GDM1 (cell line): ENCODE data around the gene PIP5K1C.
"Not testable (repeated sequence)": the region's sequence is repeated elsewhere in the genome, so short reads cannot be mapped to it uniquely, and the experiment has no call there.

Experiments
- DNase-seq: peaks from one replicate; lab custom pipeline; 2025; lab: John Stamatoyannopoulos, UW

Gene PIP5K1C

GRCh38 chr19:3660493-3661219 is 39.6 kb downstream of the PIP5K1C start:
- no peak for DNase-seq

- DNase-seq = no peak
Observed at GRCh38 chr19:3659746-3660112, 40.5 kb downstream of the PIP5K1C start.

- no peak for DNase-seq
Observed at GRCh38 chr19:3658870-3659745, 41.2 kb downstream of the PIP5K1C start.

- no peak for DNase-seq
Observed at GRCh38 chr19:3658004-3658869, 42.0 kb downstream of the PIP5K1C start.

- no peak for DNase-seq
Observed at GRCh38 chr19:3657395-3657769, 42.9 kb downstream of the PIP5K1C start.

- DNase-seq = no peak
Observed at GRCh38 chr19:3656747-3657394, 43.4 kb downstream of the PIP5K1C start.

GRCh38 chr19:3656073-3656746 is 44.1 kb downstream of the PIP5K1C start:
- DNase-seq = no peak

- no peak for DNase-seq
Observed at GRCh38 chr19:3655402-3656072, 44.7 kb downstream of the PIP5K1C start.

GRCh38 chr19:3653865-3654513 is 46.3 kb downstream of the PIP5K1C start:
- no peak for DNase-seq

- no peak for DNase-seq
Observed at GRCh38 chr19:3653081-3653795, 47.0 kb downstream of the PIP5K1C start.

GRCh38 chr19:3652422-3652821 is 47.8 kb downstream of the PIP5K1C start:
- DNase-seq = no peak

- no peak for DNase-seq
Observed at GRCh38 chr19:3651684-3652083, 48.6 kb downstream of the PIP5K1C start.

GRCh38 chr19:3649888-3650287 is 50.4 kb downstream of the PIP5K1C start:
- no peak for DNase-seq

GRCh38 chr19:3648037-3648905 is 52.0 kb downstream of the PIP5K1C start:
- no peak for DNase-seq

GRCh38 chr19:3647102-3647501 is 53.2 kb downstream of the PIP5K1C start:
- DNase-seq = not testable (repeated sequence)

GRCh38 chr19:3646336-3647092 is 53.8 kb downstream of the PIP5K1C start:
- no peak for DNase-seq

- DNase-seq = no peak
Observed at GRCh38 chr19:3645726-3646125, 54.5 kb downstream of the PIP5K1C start.

- no peak for DNase-seq
Observed at GRCh38 chr19:3645067-3645396, 55.2 kb downstream of the PIP5K1C start.
